GM18502 (cell line): Measurements from ENCODE around the gene BICD1.
"Not testable (repeated sequence)": the region's sequence is repeated elsewhere in the genome, so short reads cannot be mapped to it uniquely, and the experiment has no call there.

Experiments used
- ATAC-seq: cut with Tn5 transposase; IDR thresholded peaks from one replicate; pipeline ENCODE4 v1.9.1; 2021; ENCODE audit warnings: mild to moderate bottlenecking; ENCODE audit not compliant: unreplicated experiment, poor library complexity

Gene BICD1

GRCh38 chr12:32181498-32182175, 75.0 kb downstream of the BICD1 start:
- no peak for ATAC-seq

GRCh38 chr12:32183650-32184049, 77.0 kb downstream of the BICD1 start:
- no peak for ATAC-seq

DNA sequence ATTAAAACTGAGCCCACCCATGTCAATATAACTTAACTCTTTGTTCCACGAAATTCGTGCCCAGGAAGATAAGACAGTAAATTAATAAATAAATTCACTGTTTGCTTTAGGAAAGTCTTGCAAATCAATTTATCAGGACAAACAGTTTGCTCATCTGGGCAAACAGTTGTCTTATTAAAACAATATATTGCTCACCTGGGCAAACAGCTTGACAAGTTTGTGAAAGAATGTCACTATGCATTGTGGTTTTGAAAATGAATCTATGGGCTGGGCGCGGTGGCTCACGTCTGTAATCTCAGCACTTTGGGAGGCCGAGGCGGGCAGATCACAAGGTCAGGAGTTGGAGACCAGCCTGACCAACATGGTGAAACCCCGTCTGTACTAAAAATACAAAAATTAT, 80.5 kb downstream of the BICD1 start:
- ATAC-seq: not testable (repeated sequence)

DNA sequence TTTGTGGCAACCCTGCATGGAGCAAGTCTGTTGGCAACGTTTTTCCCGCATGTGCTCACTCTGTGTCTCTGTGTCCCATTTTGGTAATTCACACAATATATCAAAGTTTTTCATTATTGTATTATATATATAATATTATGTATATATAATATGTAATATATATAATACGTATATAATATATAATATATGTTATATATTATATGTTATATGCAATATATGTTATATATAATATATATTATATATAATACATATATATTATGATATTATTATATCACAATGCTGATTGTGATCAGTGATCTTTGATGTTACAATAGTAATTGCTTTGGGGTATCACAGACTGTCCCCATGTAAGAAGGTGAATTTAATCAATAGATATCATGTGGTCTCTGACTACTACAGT, 84.8 kb downstream of the BICD1 start:
- no peak for ATAC-seq

GRCh38 chr12:32196250-32197198, 89.9 kb downstream of the BICD1 start:
- no peak for ATAC-seq

- no peak for ATAC-seq
Measured at GRCh38 chr12:32197421-32197820, 90.8 kb downstream of the BICD1 start.

GRCh38 chr12:32198555-32198954, 91.9 kb downstream of the BICD1 start:
- ATAC-seq: no peak

DNA sequence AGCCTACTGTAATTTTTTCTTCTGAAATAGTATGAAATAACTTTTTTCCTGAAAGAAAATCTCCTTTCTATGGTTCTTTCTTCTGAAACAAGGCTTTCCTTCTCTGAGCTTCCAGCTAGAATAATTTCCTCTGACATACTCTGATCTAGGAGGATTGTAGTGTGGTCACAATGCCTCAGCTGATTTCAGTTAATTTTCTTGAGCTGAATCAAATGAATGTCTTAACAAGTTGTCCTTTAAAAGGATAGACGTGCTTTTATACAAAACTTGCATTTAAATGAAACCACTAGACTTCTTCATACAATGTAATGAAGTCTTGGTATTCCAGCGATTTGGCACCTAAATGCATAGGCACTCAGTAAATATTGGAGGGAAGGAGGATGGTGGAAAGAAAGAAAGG, 94.4 kb downstream of the BICD1 start:
- no peak for ATAC-seq

DNA sequence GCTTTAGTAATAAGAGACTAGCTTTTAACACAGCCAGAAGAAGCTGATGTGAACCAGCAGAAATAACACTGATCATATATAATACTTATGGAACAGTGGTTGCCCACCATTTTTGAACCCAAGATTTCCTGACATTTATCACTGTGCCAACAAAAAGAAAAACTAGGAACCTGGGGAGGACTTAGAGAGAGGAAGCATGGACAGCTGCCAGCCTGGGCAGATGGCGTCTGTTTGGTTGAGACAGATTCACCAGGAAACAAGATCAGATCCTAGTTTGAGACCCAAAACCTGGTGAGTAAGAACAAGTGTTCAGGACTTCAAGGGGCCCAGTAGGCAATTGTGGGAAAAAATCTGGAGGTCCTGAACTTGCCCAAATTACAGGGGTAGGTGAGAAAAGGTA, 95.3 kb downstream of the BICD1 start:
- ATAC-seq: no peak

GRCh38 chr12:32205731-32206130, 99.1 kb downstream of the BICD1 start:
- ATAC-seq: no peak

GRCh38 chr12:32208355-32208754, 101.7 kb downstream of the BICD1 start:
- no peak for ATAC-seq

DNA sequence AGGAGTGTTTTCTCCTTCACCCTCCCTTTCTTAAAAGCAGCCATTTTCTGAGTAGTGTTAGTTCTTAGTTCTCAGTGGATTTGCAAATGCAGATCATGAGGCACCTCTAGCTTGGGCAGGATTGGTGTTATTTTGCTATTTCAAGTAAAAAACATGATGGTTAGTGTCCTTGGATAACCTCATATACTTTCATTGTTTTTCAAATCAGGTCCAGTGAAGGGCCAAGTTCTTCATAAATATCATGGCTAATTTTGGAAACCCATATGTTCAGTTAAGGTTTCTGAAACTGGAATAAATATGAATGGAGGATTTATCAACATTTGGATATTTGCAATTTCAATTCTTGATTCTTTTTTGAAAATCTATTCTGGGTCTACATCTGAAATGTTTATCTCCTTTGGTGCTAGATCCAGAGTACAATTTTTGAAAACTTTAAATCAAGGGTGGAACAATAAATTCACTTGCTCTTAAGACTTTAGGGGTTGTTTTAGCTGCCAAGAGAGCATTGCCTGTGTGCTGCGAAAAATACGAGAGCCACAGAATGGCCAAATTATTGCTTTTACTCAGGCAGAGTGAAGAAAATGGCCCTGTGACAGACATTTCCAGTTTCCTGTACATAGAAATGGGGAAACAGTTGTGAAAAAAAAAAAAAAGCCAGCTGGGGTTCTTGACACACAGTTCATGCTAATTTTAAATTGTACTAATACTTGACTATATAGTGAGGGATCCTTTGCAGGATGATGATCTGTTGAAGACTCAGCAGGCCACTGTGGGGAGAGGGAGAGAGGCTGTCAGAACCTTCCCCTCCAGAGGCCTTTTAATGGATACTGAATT, 104.6 kb downstream of the BICD1 start:
- ATAC-seq: no peak

- no peak for ATAC-seq
Measured at GRCh38 chr12:32211900-32212156, 105.2 kb downstream of the BICD1 start.

DNA sequence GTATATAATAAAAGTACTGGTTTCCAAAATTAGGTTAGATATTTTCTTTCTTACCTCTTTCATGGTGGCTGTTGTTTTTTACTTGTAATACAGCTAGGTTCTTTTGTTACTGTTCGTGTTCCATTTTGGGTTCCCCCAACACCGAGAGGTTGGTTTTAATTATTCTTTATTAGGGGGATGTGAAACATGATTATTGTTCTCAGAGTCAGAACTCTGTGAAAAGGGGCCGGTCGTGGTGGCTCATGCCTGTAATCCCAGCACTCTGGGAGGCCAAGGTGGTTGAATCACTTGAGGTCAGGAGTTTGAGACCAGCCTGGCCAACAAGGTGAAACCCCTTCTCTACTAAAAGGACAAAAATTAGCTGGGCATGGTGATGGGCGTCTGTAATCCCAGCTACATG, 108.1 kb downstream of the BICD1 start:
- no peak for ATAC-seq

GRCh38 chr12:32217354-32218310, 111.0 kb downstream of the BICD1 start:
- ATAC-seq: no peak

- ATAC-seq: no peak
Measured at GRCh38 chr12:32223941-32224340, 117.3 kb downstream of the BICD1 start.

DNA sequence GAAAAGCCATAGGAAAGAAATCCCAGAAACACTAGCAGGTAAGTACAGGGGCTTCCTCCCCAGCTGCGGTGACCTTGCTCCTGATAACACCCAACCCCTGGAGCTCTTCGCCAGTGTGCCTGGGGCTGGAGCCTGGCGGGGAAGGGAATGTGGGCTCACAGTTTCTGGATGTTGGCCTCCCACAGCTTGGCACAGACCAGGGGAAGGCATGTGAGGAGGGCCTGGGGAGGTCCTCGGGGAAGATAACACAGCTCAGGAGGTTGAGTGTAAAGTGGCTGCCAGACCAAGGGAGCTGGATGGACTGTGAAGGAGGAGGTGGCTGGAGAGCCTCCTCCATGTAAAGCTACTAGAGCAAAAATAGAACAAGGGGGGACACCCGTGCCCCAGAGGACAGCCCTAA, 120.1 kb downstream of the BICD1 start:
- ATAC-seq: no peak

GRCh38 chr12:32229971-32230612, 123.4 kb downstream of the BICD1 start:
- ATAC-seq: no peak

- ATAC-seq: no peak
Measured at GRCh38 chr12:32230613-32230993, 124.0 kb downstream of the BICD1 start.
